Skin epidermis (tissue), 12 donors: ENCODE data around the gene CBLC.

ENCODE experiments used
- H3K27ac ChIP-seq, 21 experiments: fragments of 200-600 bp; sonication (generic) in 11 of 21; one replicate each; pipeline ENCODE4 v1.5.0; 2020; ENCODE audit warnings: mild to moderate bottlenecking in 3 of 21, inconsistent platforms in 2 of 21, moderate library complexity in 2 of 21
- H3K4me3 ChIP-seq, 7 experiments: fragments of 200-600 bp; sonication (generic) in 2 of 7; one replicate each; pipeline ENCODE4 v1.5.0; 2020; ENCODE audit warnings: inconsistent platforms in 2 of 7, mild to moderate bottlenecking in 2 of 7, moderate library complexity in 1 of 7

The CBLC gene

DNA sequence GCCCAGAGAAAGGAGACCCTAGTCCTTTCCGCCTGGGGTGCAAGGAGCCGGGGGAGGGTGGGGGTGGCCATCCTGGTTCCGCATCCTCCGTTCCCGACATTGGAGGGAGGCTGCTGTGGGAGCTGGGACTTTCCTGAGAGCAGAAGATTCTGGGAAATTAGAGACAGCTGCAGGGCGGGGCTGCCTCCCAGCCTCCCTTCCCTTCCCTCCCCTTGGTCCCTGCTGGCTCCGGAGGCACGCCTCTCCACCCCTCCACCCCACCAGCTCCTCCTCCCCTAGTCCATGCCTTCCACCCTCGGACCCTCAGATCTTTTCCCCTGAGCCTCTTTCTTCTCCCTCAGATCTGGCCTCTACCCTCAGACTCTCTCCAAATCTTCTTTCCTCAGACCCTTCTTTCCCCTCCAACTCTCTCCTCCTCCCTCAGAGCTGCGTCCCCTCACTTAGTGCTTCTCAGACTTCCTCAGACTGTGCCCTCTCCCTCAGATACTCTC lies 32.3 kb upstream of the CBLC start:
- Histone ChIP-seq H3K27ac (peak overlapping the region; percentile 26 to 99 (median 96)), H3K4me3 (no peak overlapping the region)

DNA sequence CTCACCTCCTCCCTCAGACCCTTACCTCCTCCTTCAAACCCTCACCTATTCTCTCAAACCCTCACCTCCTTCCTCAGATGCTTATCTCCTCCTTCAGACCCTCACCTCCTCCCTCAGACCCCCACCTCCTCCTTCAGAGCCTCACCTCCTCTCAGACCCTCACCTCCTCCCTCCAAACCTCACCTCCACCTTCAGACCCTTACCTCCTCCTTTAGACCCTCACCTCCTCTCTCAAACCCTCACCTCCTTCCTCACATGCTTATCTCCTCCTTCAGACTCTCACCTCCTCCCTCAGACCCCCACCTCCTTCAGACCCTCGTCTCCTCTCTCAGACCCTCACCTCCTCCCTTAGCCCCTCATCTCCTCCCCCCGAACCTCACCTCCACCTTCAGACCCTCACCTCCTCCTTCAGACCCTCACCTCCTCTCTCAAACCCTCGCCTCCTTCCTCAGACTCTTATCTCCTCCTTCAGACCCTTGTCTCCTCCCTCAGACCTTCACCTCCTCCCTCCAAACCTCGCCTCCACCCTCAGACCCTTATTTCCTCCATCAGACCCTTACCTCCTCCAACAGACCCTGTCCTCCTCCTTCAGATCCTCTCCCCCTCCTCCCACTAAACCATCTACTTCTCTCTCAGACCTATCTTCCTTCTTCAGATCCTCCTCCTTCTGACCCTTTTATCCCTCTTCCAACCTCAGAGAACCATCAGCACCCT lies 31.6 kb upstream of the CBLC start:
- peak overlapping the region in 20 of 21 experiments; percentile 16 to 99 (median 97) for H3K27ac ChIP-seq
- H3K4me3 ChIP-seq: no peak overlapping the region

DNA sequence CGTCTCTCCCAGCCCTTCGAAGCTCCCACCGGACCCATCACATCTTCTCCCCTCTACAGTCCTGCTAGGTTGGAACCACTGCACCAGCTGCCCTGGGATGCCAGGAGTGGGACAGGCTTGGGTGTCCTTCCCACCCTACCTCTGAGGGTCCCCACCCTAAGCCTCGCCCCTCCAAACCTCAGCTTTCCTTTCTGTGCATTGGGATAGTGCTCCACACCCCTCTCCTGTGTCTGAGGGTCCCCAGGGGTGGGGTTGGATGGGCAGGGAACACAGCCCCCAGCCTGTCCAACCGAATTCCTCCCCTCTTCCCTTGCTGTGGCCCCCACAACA lies 31.1 kb upstream of the CBLC start:
- Histone ChIP-seq H3K4me3 (peak overlapping the region in 1 of 7 experiments; percentile 81), H3K27ac (peak overlapping the region in 20 of 21 experiments; percentile 31 to 99 (median 97))

DNA sequence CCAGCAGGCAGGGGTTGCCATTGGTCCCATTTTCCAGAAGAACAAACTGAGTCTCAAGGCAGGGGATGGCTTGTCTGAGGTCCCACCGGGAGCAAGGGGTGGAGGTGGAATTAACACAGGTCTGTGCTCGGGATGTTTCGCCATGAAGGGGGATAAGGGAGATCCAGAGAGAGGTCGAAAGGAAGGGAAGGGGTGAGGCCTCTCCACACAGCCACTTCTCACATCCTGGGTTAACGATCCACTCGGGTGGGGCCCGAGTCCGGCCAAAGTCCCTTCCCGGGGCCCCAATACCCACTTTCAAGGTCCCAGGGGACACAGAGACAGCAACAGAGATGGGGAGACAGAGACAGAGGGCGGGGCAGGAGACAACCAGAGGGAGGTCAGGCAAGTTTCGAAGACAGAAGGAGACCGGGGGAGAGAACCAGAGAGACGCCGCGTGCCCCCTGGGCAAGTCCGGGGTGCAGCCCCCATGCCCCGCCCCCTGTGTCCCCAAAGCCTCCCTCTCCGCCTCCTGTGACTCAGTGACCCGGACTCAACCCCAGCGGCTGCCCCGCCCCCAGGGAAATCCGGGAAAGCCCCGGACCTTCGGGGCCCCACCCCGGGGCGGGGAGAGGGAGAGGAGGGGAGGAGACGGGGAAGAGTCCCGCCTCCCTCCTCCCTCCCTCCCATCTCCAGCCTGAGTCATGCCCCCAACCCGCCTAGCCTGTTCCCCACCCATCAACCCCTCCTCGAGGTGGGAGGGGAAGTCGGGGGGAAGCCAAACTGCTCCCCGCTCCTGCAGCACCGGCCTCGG lies 30.5 kb upstream of the CBLC start:
- peak overlapping the region; percentile 44 to 81 (median 62) for H3K4me3 ChIP-seq
- peak overlapping the region; percentile 86 to 99 (median 97) for H3K27ac ChIP-seq

DNA sequence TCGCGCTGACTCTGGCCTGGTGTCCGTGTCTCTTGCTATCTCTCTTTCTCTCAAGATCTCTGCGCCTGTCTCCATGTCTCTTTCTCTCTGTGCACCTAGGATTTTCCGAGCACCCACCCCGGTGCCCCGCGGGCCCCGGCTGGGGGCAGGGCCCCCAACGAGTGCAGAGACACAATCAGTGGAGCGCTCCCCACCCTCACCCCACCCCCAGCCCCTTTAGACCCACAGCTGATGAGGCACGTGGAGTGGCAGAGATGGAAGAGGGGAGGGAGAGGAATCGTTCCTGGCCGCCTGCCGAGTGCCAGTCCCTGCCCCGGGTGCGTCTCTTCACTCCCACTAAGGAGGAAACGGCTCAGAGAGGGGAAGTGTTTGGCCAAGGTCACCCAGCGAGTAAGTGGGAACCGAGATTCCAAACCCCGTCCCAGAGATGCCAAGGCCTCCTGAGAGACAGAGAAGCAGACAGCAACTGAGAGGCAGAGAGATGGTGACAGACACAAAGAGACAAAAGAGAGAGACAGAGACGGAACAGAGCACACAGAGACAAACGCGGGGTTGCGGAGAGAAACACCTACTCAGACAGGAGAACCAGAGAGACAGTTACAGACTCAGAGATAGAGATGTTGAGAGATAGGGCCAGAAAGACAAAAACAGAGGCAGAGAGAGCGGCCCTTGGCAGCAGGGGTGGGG lies 29.8 kb upstream of the CBLC start:
- Histone ChIP-seq H3K27ac (peak overlapping the region; percentile 86 to 99 (median 97)), H3K4me3 (peak overlapping the region; percentile 44 to 81 (median 62))

DNA sequence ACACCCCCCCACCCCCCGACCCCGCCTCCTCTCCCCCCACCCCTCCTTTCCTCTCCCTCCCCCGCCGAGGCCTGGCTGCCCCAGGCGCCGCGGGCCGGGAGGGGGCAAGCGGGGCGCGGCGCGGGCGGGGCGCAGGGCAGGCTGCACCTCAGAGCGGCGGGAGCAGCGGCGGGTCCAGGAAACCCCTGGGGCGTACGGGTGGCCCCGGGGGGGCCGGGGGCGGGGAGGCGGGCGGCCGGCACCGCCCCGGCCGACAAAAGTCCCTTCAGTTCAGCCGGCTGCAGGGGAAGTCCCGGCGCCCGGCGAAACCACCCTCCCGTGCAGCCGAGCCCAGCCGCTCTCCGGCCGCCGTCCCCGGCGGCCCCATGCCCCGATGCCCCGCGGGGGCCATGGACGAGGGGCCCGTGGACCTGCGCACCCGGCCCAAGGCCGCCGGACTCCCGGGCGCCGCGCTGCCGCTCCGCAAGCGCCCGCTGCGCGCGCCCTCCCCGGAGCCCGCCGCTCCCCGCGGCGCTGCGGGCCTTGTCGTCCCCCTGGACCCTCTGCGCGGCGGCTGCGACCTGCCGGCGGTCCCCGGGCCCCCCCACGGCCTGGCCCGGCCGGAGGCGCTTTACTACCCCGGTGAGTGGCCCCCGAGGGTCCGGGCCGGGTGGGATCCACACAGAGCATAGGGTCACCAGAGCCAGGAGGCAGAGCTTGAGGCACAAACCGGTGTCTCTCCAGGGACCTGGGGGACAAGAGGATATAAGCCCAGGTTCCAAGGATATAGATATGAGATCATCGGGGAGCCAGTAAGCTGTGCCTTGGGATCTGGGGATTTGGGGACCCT lies 29.1 kb upstream of the CBLC start, which contains the start of gene BCL3:
TSS of gene BCL3 (plus strand) at position 283 of the 829 bp plus-strand sequence. CDS start at position 366, 83 bp downstream.
- H3K27ac ChIP-seq: peak within 1 kb of the TSS; percentile 86 to 99 (median 97)
- peak within 1 kb of the TSS; percentile 44 to 81 (median 62) for H3K4me3 ChIP-seq

DNA sequence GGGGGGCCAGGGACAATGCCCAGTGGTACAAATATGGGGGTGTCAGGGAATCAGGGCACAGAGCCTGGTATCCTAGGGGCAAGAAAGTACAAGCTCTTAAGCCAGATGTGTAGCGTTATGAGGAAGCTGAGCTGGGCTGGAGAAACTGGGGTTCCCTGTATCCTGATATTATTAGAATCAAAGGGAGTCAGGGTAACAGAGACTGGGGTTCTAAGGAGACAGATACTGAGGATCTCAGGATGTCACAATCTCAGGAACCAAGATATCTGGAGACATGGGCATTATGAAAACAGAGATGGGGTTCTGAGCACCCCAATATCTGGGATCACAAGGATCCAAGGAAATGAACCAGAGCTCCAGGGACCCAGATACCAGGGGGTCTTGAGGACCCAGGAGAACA lies 28.4 kb upstream of the CBLC start:
- Histone ChIP-seq H3K27ac (peak overlapping the region; percentile 86 to 99 (median 97)), H3K4me3 (peak overlapping the region; percentile 44 to 81 (median 62))

DNA sequence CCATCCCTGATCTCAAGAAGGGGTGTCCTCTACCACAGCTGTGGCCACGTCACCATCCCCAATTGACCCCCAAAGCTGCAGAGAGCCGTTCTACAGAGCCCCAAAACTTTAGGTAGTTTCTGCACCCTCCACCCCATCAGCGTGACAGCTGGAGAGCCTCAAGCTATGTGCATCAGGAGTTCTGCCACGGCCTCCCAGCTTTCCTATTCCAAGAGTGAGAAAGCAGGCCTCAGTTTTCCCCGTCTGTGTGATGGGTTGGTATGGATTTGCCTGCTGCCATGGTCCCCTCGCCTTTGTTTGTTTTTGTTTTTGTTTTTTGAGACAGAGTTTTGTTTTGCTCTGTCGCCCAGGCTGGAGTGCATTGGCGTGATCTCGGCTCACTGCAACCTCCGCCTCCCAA lies 27.7 kb upstream of the CBLC start:
- H3K27ac ChIP-seq: peak overlapping the region in 20 of 21 experiments; percentile 14 to 99 (median 97)
- H3K4me3 ChIP-seq: peak overlapping the region; percentile 44 to 81 (median 62)

DNA sequence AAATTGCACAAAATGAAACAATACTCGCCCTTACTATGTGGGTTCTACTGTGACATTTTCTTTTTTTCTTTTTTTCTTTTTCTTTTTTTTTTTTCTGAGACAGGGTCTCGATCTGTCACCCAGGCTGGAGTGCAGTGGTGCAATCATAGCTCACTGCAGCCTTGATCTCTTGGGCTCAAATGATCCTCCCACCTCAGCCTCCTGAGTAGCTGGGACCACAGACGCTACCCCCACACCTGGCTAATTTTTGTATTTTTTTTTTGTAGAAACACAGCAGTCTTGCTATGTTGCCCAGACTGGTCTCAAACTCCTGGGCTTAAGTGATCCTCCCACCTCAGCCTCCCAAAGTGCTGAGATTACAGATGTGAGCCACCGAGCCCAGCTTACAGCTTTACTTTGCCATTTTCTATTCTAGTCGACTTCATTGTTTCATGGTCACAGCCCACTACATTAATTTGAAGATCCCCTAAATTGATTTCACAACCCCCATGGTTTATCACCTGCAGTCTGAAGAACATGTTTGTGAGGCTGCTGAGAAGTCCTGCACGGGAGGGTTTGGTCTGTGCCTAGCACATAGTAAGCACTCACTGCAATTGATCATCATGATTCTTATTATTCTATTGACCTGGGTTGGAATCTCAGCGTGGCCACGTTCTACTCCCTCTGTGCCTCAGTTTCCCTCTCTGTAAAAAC lies 25.4 kb upstream of the CBLC start:
- Histone ChIP-seq H3K27ac (peak overlapping the region in 18 of 21 experiments; percentile 62 to 99 (median 97)), H3K4me3 (peak overlapping the region in 5 of 7 experiments; percentile 23 to 81 (median 61))

DNA sequence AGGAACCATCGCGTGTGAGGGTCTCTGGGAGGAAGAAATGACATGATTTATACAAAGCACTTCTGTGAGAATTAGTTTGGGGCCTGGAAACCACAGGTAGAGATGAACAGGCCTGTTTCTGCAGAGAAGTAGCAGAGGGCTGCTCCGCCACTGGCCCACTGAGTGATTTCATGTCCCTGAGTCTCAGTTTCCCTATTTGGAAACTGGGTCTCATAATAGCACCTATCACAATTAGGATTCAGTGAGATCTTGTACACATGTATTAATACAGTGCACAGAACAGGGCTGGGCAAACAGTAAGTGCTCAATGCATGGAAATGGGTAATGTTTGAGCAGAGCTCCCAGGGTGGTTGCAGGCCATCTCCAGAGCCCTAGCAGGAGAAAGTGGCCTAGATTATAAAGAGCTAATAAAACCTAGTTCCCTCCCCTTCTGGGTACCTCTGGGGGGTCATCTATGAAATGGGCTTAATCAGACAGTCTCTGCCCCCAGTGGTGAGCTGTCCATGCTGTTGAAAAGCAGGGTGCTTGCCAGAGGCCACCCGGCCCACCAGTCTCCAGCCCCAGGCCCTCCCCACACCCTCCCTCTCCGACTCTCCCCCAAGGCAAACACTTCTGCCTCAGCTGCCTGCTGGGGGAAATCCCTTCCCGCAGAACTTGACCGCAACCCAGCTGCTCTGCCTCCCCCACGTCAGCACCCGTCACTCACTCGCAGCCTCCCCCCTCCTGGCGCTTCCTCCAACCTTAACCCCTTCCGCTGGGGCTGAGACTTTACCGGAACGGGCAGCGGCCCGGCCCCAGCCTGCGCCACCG lies 24.7 kb upstream of the CBLC start:
- Histone ChIP-seq H3K27ac (peak overlapping the region; percentile 74 to 99 (median 97)), H3K4me3 (peak overlapping the region; percentile 23 to 81 (median 36))

DNA sequence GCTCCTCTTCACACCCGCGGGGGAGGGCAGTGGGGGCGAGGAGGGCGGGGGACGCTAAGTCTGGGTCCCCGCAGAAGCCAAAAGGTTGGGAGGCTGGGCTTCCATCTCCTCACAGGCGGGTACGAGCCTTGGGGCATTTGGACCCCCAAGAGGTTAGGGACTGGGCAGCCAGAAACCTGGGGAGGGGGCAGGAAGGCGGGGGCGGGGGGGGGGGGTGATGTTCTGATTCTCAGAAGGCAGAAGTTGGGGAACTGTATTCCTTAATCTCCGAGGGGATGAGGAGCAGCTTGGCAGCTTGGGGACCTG lies 24.1 kb upstream of the CBLC start:
- peak overlapping the region; percentile 23 to 81 (median 36) for H3K4me3 ChIP-seq
- peak overlapping the region; percentile 74 to 99 (median 97) for H3K27ac ChIP-seq

DNA sequence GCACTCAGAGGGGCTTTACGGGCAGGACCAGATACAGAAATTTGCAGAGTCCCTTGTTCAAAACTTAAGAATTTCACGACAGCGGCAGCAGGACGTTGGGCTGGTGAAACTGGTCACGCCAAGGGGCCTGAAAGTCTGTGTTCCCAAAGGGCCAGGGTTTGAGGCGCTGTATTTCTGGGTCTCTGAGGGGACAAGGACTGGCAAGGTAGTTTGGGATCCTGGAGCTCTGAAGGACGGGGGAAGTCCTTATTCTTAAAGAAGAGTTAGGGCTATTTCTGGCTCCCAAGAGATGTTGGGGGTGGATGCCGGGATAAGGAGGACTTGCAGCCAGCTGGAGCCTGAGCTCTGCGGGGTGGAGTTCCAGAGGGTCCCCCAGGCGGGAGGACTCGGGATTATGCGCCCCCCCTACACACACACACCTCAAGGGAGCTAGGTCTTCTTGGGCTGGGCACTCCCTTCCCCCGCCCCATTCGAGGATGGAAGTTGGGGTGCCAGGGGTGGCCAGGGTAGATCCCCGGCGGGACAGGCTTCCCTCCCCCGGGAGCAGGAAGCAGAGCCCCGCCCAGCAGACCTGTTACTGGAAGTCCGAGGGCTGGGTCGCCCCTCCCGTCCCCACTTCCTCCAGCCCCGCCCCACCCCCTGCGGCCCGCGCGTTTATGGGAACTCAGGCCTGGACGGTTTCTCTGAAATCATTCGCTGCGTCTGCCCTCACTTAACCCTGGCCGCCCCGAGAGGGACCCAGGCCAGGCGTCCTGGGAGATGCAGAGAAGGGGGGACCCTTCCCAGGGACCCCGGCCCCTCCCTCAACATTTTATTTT lies 23.5 kb upstream of the CBLC start:
- H3K27ac ChIP-seq: peak overlapping the region; percentile 74 to 99 (median 97)
- peak overlapping the region; percentile 23 to 81 (median 36) for H3K4me3 ChIP-seq

DNA sequence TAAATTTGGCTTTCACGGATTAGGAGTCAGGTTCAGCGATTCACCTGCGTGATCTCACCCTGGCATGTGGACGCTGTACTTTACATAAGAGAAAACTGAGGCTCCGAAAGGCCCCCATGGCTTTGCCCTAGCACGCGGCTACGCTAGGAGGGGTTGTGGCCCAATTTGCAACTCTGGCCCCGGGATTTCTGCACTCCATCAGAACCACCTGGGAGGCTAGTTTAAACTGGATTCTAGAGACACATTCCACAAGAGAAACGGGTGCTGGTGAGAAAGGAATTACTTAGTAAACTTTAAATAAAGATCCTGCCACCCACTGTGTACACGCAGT lies 23.0 kb upstream of the CBLC start:
- Histone ChIP-seq H3K4me3 (peak overlapping the region; percentile 23 to 81 (median 36)), H3K27ac (peak overlapping the region in 20 of 21 experiments; percentile 79 to 99 (median 97))

DNA sequence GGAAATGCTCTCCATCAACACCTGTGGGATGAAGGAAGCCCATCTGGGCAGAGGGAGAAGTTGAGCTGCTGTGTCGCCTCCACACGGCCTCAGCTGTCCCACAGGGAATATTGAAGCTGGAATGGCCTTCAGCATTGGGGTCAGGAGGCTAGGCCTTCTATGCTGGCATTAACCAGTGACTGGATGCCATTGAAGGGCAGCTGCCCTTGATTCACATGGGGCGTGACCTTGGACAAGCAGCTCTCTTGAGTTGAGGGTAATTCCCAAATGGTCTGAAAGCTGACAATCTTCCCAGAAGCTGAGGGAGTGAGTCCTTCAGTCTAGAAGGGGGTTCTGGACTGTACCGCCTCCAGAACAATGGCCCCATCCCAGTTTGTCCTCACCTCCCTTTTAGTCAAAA lies 22.5 kb upstream of the CBLC start:
- Histone ChIP-seq H3K27ac (peak overlapping the region in 20 of 21 experiments; percentile 79 to 99 (median 97)), H3K4me3 (peak overlapping the region in 1 of 7 experiments; percentile 44)

DNA sequence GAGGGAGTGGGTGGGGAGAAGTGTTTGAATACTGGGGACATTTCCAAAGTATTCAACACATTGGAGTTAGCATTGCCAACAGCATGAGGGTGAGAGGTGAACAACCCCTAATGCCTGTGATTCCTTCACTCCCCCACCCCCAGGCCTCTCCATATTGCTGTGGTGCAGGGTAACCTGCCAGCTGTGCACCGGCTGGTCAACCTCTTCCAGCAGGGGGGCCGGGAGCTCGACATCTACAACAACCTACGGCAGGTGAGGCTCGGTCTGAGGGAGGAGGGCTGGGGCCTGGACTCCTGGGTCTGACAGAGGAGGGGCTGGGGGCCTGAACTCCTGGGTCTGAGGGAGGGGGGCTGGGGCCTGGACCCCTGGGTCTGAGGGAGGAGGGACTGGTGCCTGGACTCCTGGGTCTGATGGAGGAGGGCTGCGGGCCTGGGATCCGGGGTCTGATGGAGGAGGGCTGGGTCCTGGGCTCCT lies 21.6 kb upstream of the CBLC start:
- H3K27ac ChIP-seq: peak overlapping the region in 18 of 21 experiments; percentile 49 to 99 (median 97)
- no peak overlapping the region for H3K4me3 ChIP-seq

DNA sequence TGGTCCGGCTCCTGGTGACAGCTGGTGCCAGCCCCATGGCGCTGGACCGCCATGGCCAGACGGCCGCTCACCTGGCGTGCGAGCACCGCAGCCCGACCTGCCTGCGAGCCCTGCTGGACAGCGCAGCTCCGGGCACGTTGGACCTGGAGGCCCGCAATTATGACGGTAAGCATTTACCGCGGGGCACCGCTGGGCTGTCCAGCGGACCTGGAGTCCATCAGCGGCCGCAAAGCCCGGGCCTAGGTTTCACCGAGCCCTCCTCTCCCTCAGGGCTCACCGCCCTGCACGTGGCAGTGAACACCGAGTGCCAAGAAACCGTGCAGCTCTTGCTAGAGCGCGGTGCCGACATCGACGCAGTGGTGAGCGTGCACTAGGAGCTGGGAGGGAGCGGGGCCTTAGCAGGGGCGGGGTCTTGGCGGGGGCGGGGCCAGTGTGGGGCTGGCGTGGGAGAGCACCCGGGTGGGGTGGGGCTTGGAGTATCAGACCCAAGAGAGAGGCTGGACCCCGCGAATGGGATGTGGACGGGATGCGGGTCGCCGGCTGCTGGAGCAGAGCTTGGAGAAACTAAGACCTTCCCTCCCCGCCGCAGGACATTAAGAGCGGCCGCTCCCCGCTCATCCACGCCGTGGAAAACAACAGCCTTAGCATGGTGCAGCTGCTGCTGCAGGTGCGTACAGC lies 20.5 kb upstream of the CBLC start:
- Histone ChIP-seq H3K27ac (peak overlapping the region in 16 of 21 experiments; percentile 29 to 99 (median 98)), H3K4me3 (peak overlapping the region in 3 of 7 experiments; percentile 14 to 20 (median 15))
